H9 (cell line): ENCODE measurements around the gene TNNI3. TPM values are rescaled to one million over a fixed set of nuclear protein-coding genes. Genes with fewer than 3 reads are reported as not detected.

Source experiments
- DNase-seq: peaks from one replicate; pipeline ENCODE4 v3.0.0-alpha.2; 2017
- H2AFZ ChIP-seq: one replicate; pipeline ENCODE4 v1.6.1; 2013; ENCODE audit warnings: mild to moderate bottlenecking, low read length, control low read depth, moderate library complexity
- H2AK5ac ChIP-seq: 2 replicates; pipeline ENCODE4 v1.6.1; 2013; ENCODE audit warnings: low read length, control low read depth, mixed read lengths; ENCODE audit not compliant: insufficient read length
- H2BK120ac ChIP-seq: one replicate; pipeline ENCODE4 v1.6.1; 2013; ENCODE audit warnings: low read depth, mild to moderate bottlenecking, low read length, control low read depth, inconsistent platforms; ENCODE audit not compliant: poor library complexity, severe bottlenecking
- H2BK12ac ChIP-seq: 2 replicates; pipeline ENCODE4 v1.6.1; 2013; ENCODE audit warnings: low read length, control low read depth, mixed read lengths, low read depth; ENCODE audit not compliant: insufficient read length
- H2BK15ac ChIP-seq: 2 replicates; pipeline ENCODE4 v1.6.1; 2013; ENCODE audit warnings: low read depth, low read length, control low read depth
- H2BK20ac ChIP-seq: one replicate; pipeline ENCODE4 v1.6.1; 2013; ENCODE audit warnings: low read depth, mild to moderate bottlenecking, low read length, control low read depth, inconsistent platforms; ENCODE audit not compliant: poor library complexity, severe bottlenecking
- H2BK5ac ChIP-seq: 2 replicates; pipeline ENCODE4 v1.6.1; 2013; ENCODE audit warnings: low read length, control low read depth, mixed read lengths; ENCODE audit not compliant: insufficient read length
- H3K14ac ChIP-seq: 2 replicates; pipeline ENCODE4 v1.6.1; 2013; ENCODE audit warnings: low read length, control low read depth; ENCODE audit not compliant: insufficient read depth
- H3K18ac ChIP-seq: 2 replicates; pipeline ENCODE4 v1.6.1; 2013; ENCODE audit warnings: low read depth, mild to moderate bottlenecking, mixed read lengths, low read length, control low read depth; ENCODE audit not compliant: insufficient read length
- H3K23ac ChIP-seq: 2 replicates; pipeline ENCODE4 v1.6.1; 2013; ENCODE audit warnings: low read length, control low read depth, mixed read lengths, low read depth; ENCODE audit not compliant: insufficient read length
- H3K23me2 ChIP-seq: 2 replicates; pipeline ENCODE4 v1.6.1; 2013; ENCODE audit warnings: low read depth, mild to moderate bottlenecking, mixed read lengths, low read length, control low read depth; ENCODE audit not compliant: insufficient read length, poor library complexity, severe bottlenecking
- H3K27ac ChIP-seq: 2 replicates; pipeline ENCODE4 v1.5.1; 2013; ENCODE audit warnings: low read length, control low read depth, mixed read lengths, low read depth; ENCODE audit not compliant: insufficient read length
- H3K27me3 ChIP-seq: 2 replicates; pipeline ENCODE4 v1.6.1; 2013; ENCODE audit warnings: low read length, control low read depth, inconsistent platforms; ENCODE audit not compliant: insufficient read depth
- H3K4ac ChIP-seq: 2 replicates; pipeline ENCODE4 v1.6.1; 2013; ENCODE audit warnings: low read depth, mild to moderate bottlenecking, control low read depth, inconsistent platforms, low read length, moderate library complexity
- H3K4me1 ChIP-seq: 2 replicates; pipeline ENCODE4 v1.6.1; 2013; ENCODE audit warnings: low read length, control low read depth, inconsistent platforms; ENCODE audit not compliant: insufficient read depth
- H3K4me2 ChIP-seq: 2 replicates; pipeline ENCODE4 v1.6.1; 2013; ENCODE audit warnings: low read length, control low read depth, mixed read lengths; ENCODE audit not compliant: insufficient read length, insufficient read depth
- H3K56ac ChIP-seq: 2 replicates; pipeline ENCODE4 v1.6.1; 2013; ENCODE audit warnings: low read depth, mild to moderate bottlenecking, mixed read lengths, low read length, control low read depth; ENCODE audit not compliant: insufficient read length
- H3K79me1 ChIP-seq: 2 replicates; pipeline ENCODE4 v1.6.1; 2013; ENCODE audit warnings: low read depth, mild to moderate bottlenecking, moderate library complexity, low read length, control low read depth, inconsistent platforms; ENCODE audit not compliant: insufficient read depth, poor library complexity, severe bottlenecking
- H3K79me2 ChIP-seq: 2 replicates; pipeline ENCODE4 v1.6.1; 2013; ENCODE audit warnings: low read length, control low read depth, inconsistent platforms; ENCODE audit not compliant: insufficient read depth
- H3K9ac ChIP-seq: 2 replicates; pipeline ENCODE4 v1.6.1; 2013; ENCODE audit warnings: low read length, control low read depth, mixed read lengths; ENCODE audit not compliant: insufficient read length; ENCODE audit errors: extremely low read depth
- H3K9me3 ChIP-seq: one replicate; pipeline ENCODE4 v1.6.1; 2013; ENCODE audit warnings: low read depth, low read length, inconsistent platforms; ENCODE audit not compliant: control insufficient read depth
- H3T11ph ChIP-seq: one replicate; pipeline ENCODE4 v1.6.1; 2013; ENCODE audit warnings: mild to moderate bottlenecking, low read length, control low read depth, inconsistent platforms
- H4K20me1 ChIP-seq: one replicate; pipeline ENCODE4 v1.6.1; 2013; ENCODE audit not compliant: control insufficient read depth, insufficient read length, insufficient read depth
- H4K5ac ChIP-seq: 2 replicates; pipeline ENCODE4 v1.6.1; 2013; ENCODE audit warnings: low read depth, mild to moderate bottlenecking, mixed read lengths, low read length, control low read depth; ENCODE audit not compliant: insufficient read length
- H4K8ac ChIP-seq: replicated peaks from 2 replicates; pipeline ENCODE4 v1.6.1; 2013; ENCODE audit warnings: low read length, control low read depth, mixed read lengths, low read depth; ENCODE audit not compliant: insufficient read length
- H4K91ac ChIP-seq: 2 replicates; pipeline ENCODE4 v1.6.1; 2013; ENCODE audit warnings: low read depth, mild to moderate bottlenecking, moderate library complexity, mixed read lengths, low read length, control low read depth; ENCODE audit not compliant: insufficient read length
- H3K27ac Mint-ChIP-seq, 3 experiments: 2 replicates in 2 of 3; 3 replicates in 1 of 3; pipeline ENCODE4 v1.8.0; 2020 to 2021; ENCODE audit warnings: mixed read lengths in 3 of 3, mild to moderate bottlenecking in 1 of 3, moderate library complexity in 1 of 3
- H3K27me3 Mint-ChIP-seq: 2 replicates; pipeline ENCODE4 v1.8.0; 2021; ENCODE audit warnings: low read depth, mild to moderate bottlenecking, moderate library complexity, mixed read lengths
- H3K36me3 Mint-ChIP-seq, 3 experiments: 2 replicates in 2 of 3; 3 replicates in 1 of 3; pipeline ENCODE4 v1.8.0; 2020 to 2021; ENCODE audit warnings: low read depth in 3 of 3, mixed read lengths in 3 of 3; ENCODE audit not compliant: insufficient read depth in 1 of 3
- H3K4me1 Mint-ChIP-seq, 2 experiments: 2 replicates each; pipeline ENCODE4 v1.8.0; 2020; ENCODE audit warnings: mixed read lengths in 2 of 2
- H3K4me3 Mint-ChIP-seq, 2 experiments: 2 replicates in 1 of 2; 3 replicates in 1 of 2; pipeline ENCODE4 v1.8.0; 2020 to 2021; ENCODE audit warnings: mild to moderate bottlenecking in 2 of 2, mixed read lengths in 2 of 2, moderate library complexity in 1 of 2
- H3K9me3 Mint-ChIP-seq, 2 experiments: 2 replicates in 1 of 2; 3 replicates in 1 of 2; pipeline ENCODE4 v1.8.0; 2020; ENCODE audit warnings: mild to moderate bottlenecking in 2 of 2, mixed read lengths in 2 of 2, moderate library complexity in 1 of 2
- WGBS: extraction: QIAGEN DNeasy Blood & Tissue Kit; methylation state at CpG from one replicate; pipeline ENCODE4 v1.1.7; 2013; ENCODE audit warnings: missing lambda C conversion rate, low lambda C conversion rate, mixed read lengths; ENCODE audit not compliant: insufficient read length; ENCODE audit errors: extremely low coverage; 5-methylcytosine and 5-hydroxymethylcytosine counted together
- total RNA-seq: library from RNA; stranded (reverse); gene quantifications from 2 replicates; pipeline ENCODE4 v1.2.1, GENCODE V29; 2021
- TF ChIP-seq, protein P1 (sequence below): fragments of 200-600 bp; sonication (generic); conservative IDR thresholded peaks from 3 replicates; pipeline ENCODE4 v1.8.0; 2021; ENCODE audit warnings: antibody characterized with exemption, mild to moderate bottlenecking

The TNNI3 gene
- total RNA-seq, 1 experiment from 2014 or later, result 36.9 TPM

DNA sequence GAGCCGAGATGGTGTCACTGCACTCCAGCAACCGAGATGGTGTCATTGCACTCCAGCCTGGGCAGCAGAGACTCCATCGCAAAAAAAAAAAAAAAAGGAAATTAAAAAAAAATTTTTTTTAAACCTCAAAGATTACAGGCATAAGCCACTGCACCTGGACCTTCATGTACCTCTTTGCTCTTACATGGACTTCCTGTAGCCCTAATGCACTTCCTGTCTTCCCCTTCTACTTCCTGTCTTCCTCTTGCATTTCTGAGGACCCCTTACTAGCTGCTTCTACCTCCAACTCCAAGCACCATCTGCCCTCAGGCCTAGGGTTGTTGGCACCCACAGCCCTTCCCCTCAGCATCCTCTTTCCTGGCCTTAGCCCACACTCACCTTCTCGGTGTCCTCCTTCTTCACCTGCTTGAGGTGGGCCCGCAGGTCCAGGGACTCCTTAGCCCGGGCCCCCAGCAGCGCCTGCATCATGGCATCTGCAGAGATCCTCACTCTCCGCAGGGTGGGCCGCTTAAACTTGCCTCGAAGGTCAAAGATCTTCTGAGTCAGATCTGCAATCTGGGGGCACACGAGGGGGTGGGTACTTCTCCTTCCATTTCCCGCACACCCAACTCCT lies 3.8 kb downstream of the TNNI3 start:
- no peak overlapping the region for H3K27ac ChIP-seq
- no peak overlapping the region for H3K23ac ChIP-seq
- no peak overlapping the region for H3K4me3 Mint-ChIP-seq
- no peak overlapping the region for H2BK20ac ChIP-seq
- no peak for DNase-seq
- H3K18ac ChIP-seq, result no peak overlapping the region
- peaks cover 18% of the 10 kb centered on the region for H3K27me3 Mint-ChIP-seq
- H3K4me1 ChIP-seq, result peaks cover 3% of the 10 kb centered on the region; the same call in 1 of the 2 replicates
- no peak overlapping the region for H2BK12ac ChIP-seq
- no CpG with 5 or more reads among the region's 12 CpGs for WGBS
- TF ChIP-seq, protein P1, sequence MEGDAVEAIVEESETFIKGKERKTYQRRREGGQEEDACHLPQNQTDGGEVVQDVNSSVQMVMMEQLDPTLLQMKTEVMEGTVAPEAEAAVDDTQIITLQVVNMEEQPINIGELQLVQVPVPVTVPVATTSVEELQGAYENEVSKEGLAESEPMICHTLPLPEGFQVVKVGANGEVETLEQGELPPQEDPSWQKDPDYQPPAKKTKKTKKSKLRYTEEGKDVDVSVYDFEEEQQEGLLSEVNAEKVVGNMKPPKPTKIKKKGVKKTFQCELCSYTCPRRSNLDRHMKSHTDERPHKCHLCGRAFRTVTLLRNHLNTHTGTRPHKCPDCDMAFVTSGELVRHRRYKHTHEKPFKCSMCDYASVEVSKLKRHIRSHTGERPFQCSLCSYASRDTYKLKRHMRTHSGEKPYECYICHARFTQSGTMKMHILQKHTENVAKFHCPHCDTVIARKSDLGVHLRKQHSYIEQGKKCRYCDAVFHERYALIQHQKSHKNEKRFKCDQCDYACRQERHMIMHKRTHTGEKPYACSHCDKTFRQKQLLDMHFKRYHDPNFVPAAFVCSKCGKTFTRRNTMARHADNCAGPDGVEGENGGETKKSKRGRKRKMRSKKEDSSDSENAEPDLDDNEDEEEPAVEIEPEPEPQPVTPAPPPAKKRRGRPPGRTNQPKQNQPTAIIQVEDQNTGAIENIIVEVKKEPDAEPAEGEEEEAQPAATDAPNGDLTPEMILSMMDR, result no peak
- no peaks in the 10 kb centered on the region; a peak in 3 of 5 replicates for H3K9me3 Mint-ChIP-seq
- H2BK5ac ChIP-seq, result no peak overlapping the region
- no peak overlapping the region for H2AK5ac ChIP-seq
- H3K27me3 ChIP-seq, result no peaks in the 10 kb centered on the region
- H2BK15ac ChIP-seq, result no peak overlapping the region
- H2AFZ ChIP-seq, result no peak overlapping the region
- H3K79me2 ChIP-seq, result no peaks in the 10 kb centered on the region
- H3T11ph ChIP-seq, result no peak overlapping the region
- H4K8ac ChIP-seq, result no peak overlapping the region
- peaks cover 8% of the 10 kb centered on the region for H3K23me2 ChIP-seq
- H4K91ac ChIP-seq, result no peak overlapping the region
- no peak overlapping the region for H4K5ac ChIP-seq
- no peak overlapping the region for H3K27ac Mint-ChIP-seq
- H3K4ac ChIP-seq, result no peak overlapping the region
- H3K79me1 ChIP-seq, result no peaks in the 10 kb centered on the region
- no peak overlapping the region for H3K56ac ChIP-seq
- H3K9me3 ChIP-seq, result no peaks in the 10 kb centered on the region
- peaks cover 20 to 22% of the 10 kb centered on the region in 2 experiments for H3K4me1 Mint-ChIP-seq
- peaks cover 25 to 39% (median 38%) of the 10 kb centered on the region in 3 experiments for H3K36me3 Mint-ChIP-seq
- no peak overlapping the region for H3K9ac ChIP-seq
- H4K20me1 ChIP-seq, result no peaks in the 10 kb centered on the region
- H3K4me2 ChIP-seq, result no peak overlapping the region
- H3K14ac ChIP-seq, result no peak overlapping the region
- no peak overlapping the region for H2BK120ac ChIP-seq
